H1 (cell line): ENCODE results near the gene POMT2. TPM values are rescaled to one million over a fixed set of nuclear protein-coding genes. Genes with fewer than 3 reads are reported as not detected.

Experiments used
- CTCF ChIA-PET: fragments of 300-600 bp; sonication (Branson Sonifier 250); formaldehyde crosslinking; loops from one replicate; lab custom pipeline; 2021; ENCODE audit not compliant: partially characterized antibody; lab: Charles Lee
- POLR2A ChIA-PET: fragments of 300-600 bp; sonication (Branson Sonifier 250); formaldehyde crosslinking; loops from one replicate; lab custom pipeline; 2021; ENCODE audit warnings: inconsistent platforms; ENCODE audit not compliant: partially characterized antibody; lab: Charles Lee
- DNase-seq, 2 experiments: peaks; one replicate each; pipeline versions ENCODE4 v3.0.0 to v3.0.0-alpha.2; 2010 to 2022; ENCODE audit warnings: low spot score in 2 of 2, low read depth in 1 of 2, mixed read lengths in 1 of 2
- FAIRE-seq: peaks from 2 replicates; lab custom pipeline; 2011; peaks lifted over from hg19 to GRCh38; lab: Jason Lieb, UNC
- H2AFZ ChIP-seq: 2 replicates; pipeline ENCODE4 v1.8.1; 2012; ENCODE audit warnings: low read length, inconsistent platforms
- H2AK5ac ChIP-seq: 2 replicates; pipeline ENCODE4 v1.6.1; 2013; ENCODE audit warnings: low read depth, low read length
- H2BK120ac ChIP-seq: replicated peaks from 2 replicates; pipeline ENCODE3; 2013; ENCODE audit warnings: low read depth, low read length, inconsistent platforms
- H2BK12ac ChIP-seq: 2 replicates; pipeline ENCODE4 v1.6.1; 2013; ENCODE audit warnings: low read depth, low read length
- H2BK15ac ChIP-seq: 2 replicates; pipeline ENCODE4 v1.6.1; 2013; ENCODE audit warnings: low read length
- H2BK20ac ChIP-seq: 2 replicates; pipeline ENCODE4 v1.6.1; 2013; ENCODE audit warnings: low read length
- H2BK5ac ChIP-seq: 2 replicates; pipeline ENCODE4 v1.6.1; 2013; ENCODE audit warnings: low read depth, low read length
- H3K14ac ChIP-seq: 2 replicates; pipeline ENCODE4 v1.6.1; 2013; ENCODE audit warnings: inconsistent platforms; ENCODE audit not compliant: insufficient read length
- H3K18ac ChIP-seq: 2 replicates; pipeline ENCODE4 v1.6.1; 2013; ENCODE audit warnings: low read length; ENCODE audit errors: extremely low read depth
- H3K23ac ChIP-seq: 2 replicates; pipeline ENCODE4 v1.6.1; 2013; ENCODE audit warnings: inconsistent platforms; ENCODE audit not compliant: insufficient read length
- H3K23me2 ChIP-seq: 2 replicates; pipeline ENCODE4 v1.6.1; 2013; ENCODE audit warnings: low read depth, low read length
- H3K27ac ChIP-seq: 2 replicates; pipeline ENCODE4 v1.6.1; 2011; ENCODE audit warnings: low read depth, low read length, inconsistent platforms
- H3K27me3 ChIP-seq, 4 experiments: replicated peaks in 1 of 4; 1 replicate in 1 of 4; 2 replicates in 3 of 4; pipeline versions ENCODE4 v1.6.1 to v1.8.1; 2011 to 2013; ENCODE audit warnings: low read length in 3 of 4, mild to moderate bottlenecking in 3 of 4, inconsistent platforms in 2 of 4, mixed read lengths in 2 of 4, moderate library complexity in 1 of 4; ENCODE audit not compliant: control insufficient read depth in 3 of 4, insufficient read depth in 3 of 4; ENCODE audit errors: extremely low read depth in 1 of 4
- H3K36me3 ChIP-seq, 4 experiments: 2 replicates each; pipeline versions ENCODE4 v1.6.1 to v1.8.1; 2011 to 2013; ENCODE audit warnings: mild to moderate bottlenecking in 4 of 4, low read length in 3 of 4, moderate library complexity in 2 of 4, control low read depth in 1 of 4, inconsistent platforms in 1 of 4; ENCODE audit not compliant: insufficient read depth in 4 of 4, control insufficient read depth in 2 of 4
- H3K4ac ChIP-seq: replicated peaks from 2 replicates; pipeline ENCODE3; 2013; ENCODE audit warnings: low read length, low read depth, mixed read lengths, inconsistent platforms; ENCODE audit not compliant: insufficient read length
- H3K4me1 ChIP-seq, 4 experiments: replicated peaks in 1 of 4; 1 replicate in 1 of 4; 2 replicates in 3 of 4; pipeline versions ENCODE4 v1.6.1 to v1.8.1; 2011 to 2013; ENCODE audit warnings: low read length in 3 of 4, inconsistent platforms in 2 of 4, mixed read lengths in 1 of 4; ENCODE audit not compliant: insufficient read depth in 4 of 4, control insufficient read depth in 3 of 4
- H3K4me2 ChIP-seq, 2 experiments: 2 replicates each; pipeline versions ENCODE4 v1.6.1 to v1.8.1; 2011 to 2013; ENCODE audit warnings: low read depth in 2 of 2, low read length in 2 of 2, control low read depth in 1 of 2, inconsistent platforms in 1 of 2, mild to moderate bottlenecking in 1 of 2; ENCODE audit not compliant: insufficient read depth in 1 of 2
- H3K4me3 ChIP-seq, 4 experiments: fragments of 200-600, 300-600 bp in 1 of 4; sonication (generic), shearing (Covaris generic), sonication (Bioruptor Twin) in 1 of 4; 2 replicates each; pipeline versions ENCODE4 v1.5.1 to v1.8.1; 2011 to 2016; ENCODE audit warnings: low read length in 4 of 4, low read depth in 3 of 4, control low read depth in 2 of 4, inconsistent platforms in 2 of 4, mild to moderate bottlenecking in 2 of 4, mixed read lengths in 1 of 4, moderate library complexity in 1 of 4; ENCODE audit not compliant: insufficient read depth in 2 of 4; ENCODE audit errors: extremely low read depth in 1 of 4
- H3K56ac ChIP-seq: replicated peaks from 2 replicates; pipeline ENCODE3; 2013; ENCODE audit warnings: low read depth, mild to moderate bottlenecking, mixed read lengths, low read length, inconsistent platforms; ENCODE audit not compliant: insufficient read length
- H3K79me1 ChIP-seq: 2 replicates; pipeline ENCODE4 v1.6.1; 2013; ENCODE audit warnings: low read depth, low read length, control low read depth
- H3K79me2 ChIP-seq, 2 experiments: 2 replicates each; pipeline versions ENCODE4 v1.6.1 to v1.8.1; 2012 to 2013; ENCODE audit warnings: low read length in 2 of 2, mild to moderate bottlenecking in 2 of 2, inconsistent platforms in 1 of 2; ENCODE audit not compliant: insufficient read depth in 2 of 2, control insufficient read depth in 1 of 2
- H3K9ac ChIP-seq, 4 experiments: replicated peaks in 1 of 4; 1 replicate in 1 of 4; 2 replicates in 3 of 4; pipeline versions ENCODE4 v1.6.1 to v1.8.1; 2011 to 2013; ENCODE audit warnings: low read depth in 3 of 4, low read length in 3 of 4, control low read depth in 2 of 4, mild to moderate bottlenecking in 2 of 4, moderate library complexity in 2 of 4, inconsistent platforms in 1 of 4; ENCODE audit errors: extremely low read depth in 1 of 4
- H3K9me3 ChIP-seq, 2 experiments: 2 replicates each; pipeline versions ENCODE4 v1.6.1 to v1.8.1; 2012 to 2013; ENCODE audit warnings: mild to moderate bottlenecking in 2 of 2, moderate library complexity in 2 of 2, control low read depth in 1 of 2, inconsistent platforms in 1 of 2, low read depth in 1 of 2, low read length in 1 of 2, mixed read lengths in 1 of 2; ENCODE audit not compliant: insufficient read depth in 2 of 2
- H4K20me1 ChIP-seq, 2 experiments: replicated peaks in 1 of 2; 2 replicates each; pipeline versions ENCODE3 to v1.8.1; 2011 to 2013; ENCODE audit warnings: inconsistent platforms in 2 of 2, low read length in 2 of 2, mild to moderate bottlenecking in 1 of 2; ENCODE audit not compliant: insufficient read depth in 2 of 2, control insufficient read depth in 1 of 2
- H4K5ac ChIP-seq: 2 replicates; pipeline ENCODE4 v1.6.1; 2013; ENCODE audit warnings: low read length, low read depth, mixed read lengths, inconsistent platforms; ENCODE audit not compliant: insufficient read length
- H4K8ac ChIP-seq: 2 replicates; pipeline ENCODE4 v1.8.0; 2013; ENCODE audit warnings: mild to moderate bottlenecking, moderate library complexity, low read length, inconsistent platforms; ENCODE audit not compliant: insufficient read depth; ENCODE audit errors: extremely low read depth
- H4K91ac ChIP-seq: replicated peaks from 2 replicates; pipeline ENCODE3; 2013; ENCODE audit warnings: low read length, mixed read lengths, inconsistent platforms; ENCODE audit not compliant: insufficient read length
- CEBPB ChIP-seq: IDR thresholded peaks from 2 replicates; pipeline ENCODE4 v1.6.1; 2012; ENCODE audit warnings: low read depth, low read length
- CTBP2 ChIP-seq: IDR thresholded peaks from 2 replicates; pipeline ENCODE4 v1.7.0; 2011; ENCODE audit warnings: borderline replicate concordance, mild to moderate bottlenecking, moderate library complexity, mixed read lengths, low read length; ENCODE audit not compliant: insufficient read depth, insufficient read length
- GTF2F1 ChIP-seq: IDR thresholded peaks from 2 replicates; pipeline ENCODE4 v1.6.1; 2012; ENCODE audit warnings: low read depth, low read length, improper control_type of control experiment, borderline replicate concordance
- MAX ChIP-seq: IDR thresholded peaks from 2 replicates; pipeline ENCODE4 v1.6.1; 2012; ENCODE audit warnings: inconsistent platforms
- POLR2AphosphoS5 ChIP-seq: IDR thresholded peaks from 2 replicates; pipeline ENCODE4 v1.6.1; 2011; ENCODE audit warnings: low read depth, low read length
- RAD21 ChIP-seq, 2 experiments: IDR thresholded peaks in 1 of 2; conservative IDR thresholded peaks in 1 of 2; 2 replicates each; pipeline ENCODE4 v1.6.1; 2011; ENCODE audit warnings: low read depth in 2 of 2, low read length in 2 of 2, improper control_type of control experiment in 1 of 2, inconsistent platforms in 1 of 2, mild to moderate bottlenecking in 1 of 2, moderate library complexity in 1 of 2
- SAP30 ChIP-seq: fragments of 300-600 bp; sonication (generic); IDR thresholded peaks from 2 replicates; pipeline ENCODE4 v1.7.1; 2012; ENCODE audit warnings: low read length, moderate library complexity, mild to moderate bottlenecking, inconsistent platforms; ENCODE audit not compliant: insufficient read depth, insufficient replicate concordance
- SP4 ChIP-seq: IDR thresholded peaks from 2 replicates; pipeline ENCODE4 v1.6.1; 2012; ENCODE audit warnings: low read length, inconsistent platforms
- SRF ChIP-seq: IDR thresholded peaks from 2 replicates; pipeline ENCODE4 v1.6.1; 2011; ENCODE audit warnings: mild to moderate bottlenecking, low read depth, low read length, moderate library complexity
- WGBS, 2 experiments: shearing (Covaris generic) in 1 of 2; methylation state at CpG; one replicate each; pipeline versions ENCODE4 v1.1.6 to v1.1.7; 2013 to 2015; ENCODE audit warnings: low lambda C conversion rate in 2 of 2, mixed read lengths in 2 of 2, inconsistent platforms in 1 of 2, low coverage in 1 of 2, missing lambda C conversion rate in 1 of 2; ENCODE audit not compliant: insufficient replicate concordance in 2 of 2, insufficient coverage in 1 of 2, insufficient read length in 1 of 2; ENCODE audit errors: extremely low coverage in 1 of 2, missing lambda C conversion rate in 1 of 2; 5-methylcytosine and 5-hydroxymethylcytosine counted together
- polyA plus RNA-seq, 7 experiments: library from polyadenylated mRNA; depleted of rRNA in 3 of 7; stranded (reverse) in 5 of 7; unstranded in 2 of 7; fragments of >200 nt in 5 of 7; fragments of 200-250 nt in 2 of 7; gene quantifications; 1 replicate in 5 of 7; 2 replicates in 1 of 7; 4 replicates in 1 of 7; pipeline versions ENCODE4 v1.2.1 to v1.2.3, GENCODE V29; 2011 to 2013; ENCODE audit warnings: missing spikeins in 2 of 7, mixed read lengths in 2 of 7
- total RNA-seq: library from RNA; stranded (reverse); fragmentation: NEBNext Ultra II Directional; extraction: Animal tissue kit (Norgen Biotek cat#: 25700); gene quantifications from 2 replicates; pipeline ENCODE4 v1.2.1, GENCODE V29; 2021

POMT2 gene
- total and polyA plus RNA-seq, 2 of the 8 experiments (the other 6 are each of a cell fraction or from before 2014, with no cell fraction given), result 20.8 to 44.9 TPM

GRCh38 chr14:77356899-77357298 lies 36.2 kb upstream of the POMT2 start:
- no peak overlapping the region for H2BK20ac ChIP-seq
- H3K36me3 ChIP-seq, result no peaks in the 10 kb centered on the region
- H3K14ac ChIP-seq, result no peak overlapping the region
- no peaks in the 10 kb centered on the region for H3K9me3 ChIP-seq
- H3K9ac ChIP-seq, result no peak overlapping the region
- no peaks in the 10 kb centered on the region; the same call in 1 of the 2 replicates for H3K79me1 ChIP-seq
- no peak overlapping the region for H2AK5ac ChIP-seq
- FAIRE-seq (no peak), DNase-seq (no peak)
- H3K18ac ChIP-seq, result no peak overlapping the region
- no peak overlapping the region for H2BK12ac ChIP-seq
- no peak overlapping the region for H3K4ac ChIP-seq
- no peak overlapping the region for H3K27ac ChIP-seq
- no peak overlapping the region for H2BK5ac ChIP-seq
- no peak overlapping the region for H3K56ac ChIP-seq
- H4K91ac ChIP-seq, result no peak overlapping the region
- no peaks in the 10 kb centered on the region for H3K79me2 ChIP-seq
- no peaks in the 10 kb centered on the region for H3K23me2 ChIP-seq
- no peaks in the 10 kb centered on the region for H3K27me3 ChIP-seq
- CTCF ChIA-PET, result interaction anchor here (0.5 to 1.4 kb wide), 4 partner anchors 13 to 53 kb away, joined by 3 to 6 read pairs (median 4); no protein-coding TSS in a partner anchor
- no peaks in the 10 kb centered on the region for H4K20me1 ChIP-seq
- no peak overlapping the region for H3K4me2 ChIP-seq
- no peak overlapping the region for H4K8ac ChIP-seq
- H4K5ac ChIP-seq, result no peak overlapping the region
- H3K23ac ChIP-seq, result no peak overlapping the region
- 89% methylated on average over 4 of the region's 4 CpGs; no CpG with 5 or more reads in 1 of the 2 experiments for whole genome bisulfite sequencing, 2 experiments
- TF ChIP-seq MAX (no peak), CTBP2 (no peak), CEBPB (no peak), SRF (no peak), SP4 (no peak), SAP30 (no peak), POLR2AphosphoS5 (no peak), GTF2F1 (no peak), RAD21 (IDR thresholded peaks at IDR 0.05 in 1 of 2, conservative IDR thresholded peaks at IDR 0.05 in 1 of 2; ENCODE audit: low read depth in 2 of 2, low read length in 2 of 2) (no peak)
- POLR2A ChIA-PET, result interaction anchor here (1.6 kb wide), 1 partner anchor 13 kb away, joined by 5 read pairs; no protein-coding TSS in a partner anchor
- H3K4me3 ChIP-seq, result no peak overlapping the region
- H2BK120ac ChIP-seq, result no peak overlapping the region
- no peaks in the 10 kb centered on the region for H3K4me1 ChIP-seq
- H2BK15ac ChIP-seq, result no peak overlapping the region
- H2AFZ ChIP-seq, result no peak overlapping the region
